Measurements from ENCODE around the gene PCCA. TPM values are rescaled to one million over a fixed set of nuclear protein-coding genes. Genes with fewer than 3 reads are reported as not detected.

The PCCA gene
- total and polyA plus RNA-seq, 2 experiments from 2014 or later: 41.9 to 46.6 TPM

DNA sequence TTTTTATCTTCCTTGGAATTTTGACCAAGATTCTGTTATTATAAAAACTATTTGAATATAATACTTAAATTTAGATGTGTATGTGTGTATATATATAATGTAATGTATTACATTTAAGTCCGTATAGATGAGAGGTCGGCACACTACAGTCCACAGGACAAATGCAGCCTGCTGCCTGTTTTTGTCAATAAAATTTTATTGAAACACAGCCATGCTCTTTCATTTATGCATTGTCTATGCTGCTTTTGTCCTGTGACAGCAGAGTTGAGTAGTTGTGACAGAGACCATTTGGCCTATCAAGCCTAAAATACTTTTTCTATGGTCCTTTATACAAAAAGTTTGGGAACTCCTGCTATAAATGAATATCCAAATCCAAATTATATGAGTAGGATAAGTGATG lies 69.7 kb downstream of the PCCA start:
- Mint-ChIP-seq H3K4me3 (no peak overlapping the region), H3K27ac (no peak overlapping the region), H3K9me3 (no peaks in the 10 kb centered on the region), H3K36me3 (ENCODE audit: low read depth) (no peaks in the 10 kb centered on the region), H3K4me1 (peaks cover 38% of the 10 kb centered on the region), H3K27me3 (ENCODE audit: insufficient read depth, low read depth, poor library complexity) (peaks cover 2% of the 10 kb centered on the region)
- H3K4me1 ChIP-seq (ENCODE audit: insufficient read depth): peaks cover 40% of the 10 kb centered on the region
- no peak for TF ChIP-seq JUNB (IDR thresholded peaks at IDR 0.05; ENCODE audit: unreplicated experiment)
- no peak for TF ChIP-seq CREB1 (CRISPR knock-in tag; IDR thresholded peaks at IDR 0.05; ENCODE audit: low read depth)
- TF ChIP-seq, protein P1, sequence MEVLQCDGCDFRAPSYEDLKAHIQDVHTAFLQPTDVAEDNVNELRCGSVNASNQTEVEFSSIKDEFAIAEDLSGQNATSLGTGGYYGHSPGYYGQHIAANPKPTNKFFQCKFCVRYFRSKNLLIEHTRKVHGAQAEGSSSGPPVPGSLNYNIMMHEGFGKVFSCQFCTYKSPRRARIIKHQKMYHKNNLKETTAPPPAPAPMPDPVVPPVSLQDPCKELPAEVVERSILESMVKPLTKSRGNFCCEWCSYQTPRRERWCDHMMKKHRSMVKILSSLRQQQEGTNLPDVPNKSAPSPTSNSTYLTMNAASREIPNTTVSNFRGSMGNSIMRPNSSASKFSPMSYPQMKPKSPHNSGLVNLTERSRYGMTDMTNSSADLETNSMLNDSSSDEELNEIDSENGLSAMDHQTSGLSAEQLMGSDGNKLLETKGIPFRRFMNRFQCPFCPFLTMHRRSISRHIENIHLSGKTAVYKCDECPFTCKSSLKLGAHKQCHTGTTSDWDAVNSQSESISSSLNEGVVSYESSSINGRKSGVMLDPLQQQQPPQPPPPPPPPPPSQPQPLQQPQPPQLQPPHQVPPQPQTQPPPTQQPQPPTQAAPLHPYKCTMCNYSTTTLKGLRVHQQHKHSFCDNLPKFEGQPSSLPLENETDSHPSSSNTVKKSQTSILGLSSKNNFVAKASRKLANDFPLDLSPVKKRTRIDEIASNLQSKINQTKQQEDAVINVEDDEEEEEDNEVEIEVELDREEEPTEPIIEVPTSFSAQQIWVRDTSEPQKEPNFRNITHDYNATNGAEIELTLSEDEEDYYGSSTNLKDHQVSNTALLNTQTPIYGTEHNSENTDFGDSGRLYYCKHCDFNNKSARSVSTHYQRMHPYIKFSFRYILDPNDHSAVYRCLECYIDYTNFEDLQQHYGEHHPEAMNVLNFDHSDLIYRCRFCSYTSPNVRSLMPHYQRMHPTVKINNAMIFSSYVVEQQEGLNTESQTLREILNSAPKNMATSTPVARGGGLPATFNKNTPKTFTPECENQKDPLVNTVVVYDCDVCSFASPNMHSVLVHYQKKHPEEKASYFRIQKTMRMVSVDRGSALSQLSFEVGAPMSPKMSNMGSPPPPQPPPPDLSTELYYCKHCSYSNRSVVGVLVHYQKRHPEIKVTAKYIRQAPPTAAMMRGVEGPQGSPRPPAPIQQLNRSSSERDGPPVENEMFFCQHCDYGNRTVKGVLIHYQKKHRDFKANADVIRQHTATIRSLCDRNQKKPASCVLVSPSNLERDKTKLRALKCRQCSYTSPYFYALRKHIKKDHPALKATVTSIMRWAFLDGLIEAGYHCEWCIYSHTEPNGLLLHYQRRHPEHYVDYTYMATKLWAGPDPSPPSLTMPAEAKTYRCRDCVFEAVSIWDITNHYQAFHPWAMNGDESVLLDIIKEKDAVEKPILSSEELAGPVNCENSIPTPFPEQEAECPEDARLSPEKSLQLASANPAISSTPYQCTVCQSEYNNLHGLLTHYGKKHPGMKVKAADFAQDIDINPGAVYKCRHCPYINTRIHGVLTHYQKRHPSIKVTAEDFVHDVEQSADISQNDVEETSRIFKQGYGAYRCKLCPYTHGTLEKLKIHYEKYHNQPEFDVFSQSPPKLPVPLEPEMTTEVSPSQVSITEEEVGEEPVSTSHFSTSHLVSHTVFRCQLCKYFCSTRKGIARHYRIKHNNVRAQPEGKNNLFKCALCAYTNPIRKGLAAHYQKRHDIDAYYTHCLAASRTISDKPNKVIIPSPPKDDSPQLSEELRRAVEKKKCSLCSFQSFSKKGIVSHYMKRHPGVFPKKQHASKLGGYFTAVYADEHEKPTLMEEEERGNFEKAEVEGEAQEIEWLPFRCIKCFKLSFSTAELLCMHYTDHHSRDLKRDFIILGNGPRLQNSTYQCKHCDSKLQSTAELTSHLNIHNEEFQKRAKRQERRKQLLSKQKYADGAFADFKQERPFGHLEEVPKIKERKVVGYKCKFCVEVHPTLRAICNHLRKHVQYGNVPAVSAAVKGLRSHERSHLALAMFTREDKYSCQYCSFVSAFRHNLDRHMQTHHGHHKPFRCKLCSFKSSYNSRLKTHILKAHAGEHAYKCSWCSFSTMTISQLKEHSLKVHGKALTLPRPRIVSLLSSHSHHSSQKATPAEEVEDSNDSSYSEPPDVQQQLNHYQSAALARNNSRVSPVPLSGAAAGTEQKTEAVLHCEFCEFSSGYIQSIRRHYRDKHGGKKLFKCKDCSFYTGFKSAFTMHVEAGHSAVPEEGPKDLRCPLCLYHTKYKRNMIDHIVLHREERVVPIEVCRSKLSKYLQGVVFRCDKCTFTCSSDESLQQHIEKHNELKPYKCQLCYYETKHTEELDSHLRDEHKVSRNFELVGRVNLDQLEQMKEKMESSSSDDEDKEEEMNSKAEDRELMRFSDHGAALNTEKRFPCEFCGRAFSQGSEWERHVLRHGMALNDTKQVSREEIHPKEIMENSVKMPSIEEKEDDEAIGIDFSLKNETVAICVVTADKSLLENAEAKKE (CRISPR knock-in tag; IDR thresholded peaks at IDR 0.05): no peak
- TF ChIP-seq, protein P2, sequence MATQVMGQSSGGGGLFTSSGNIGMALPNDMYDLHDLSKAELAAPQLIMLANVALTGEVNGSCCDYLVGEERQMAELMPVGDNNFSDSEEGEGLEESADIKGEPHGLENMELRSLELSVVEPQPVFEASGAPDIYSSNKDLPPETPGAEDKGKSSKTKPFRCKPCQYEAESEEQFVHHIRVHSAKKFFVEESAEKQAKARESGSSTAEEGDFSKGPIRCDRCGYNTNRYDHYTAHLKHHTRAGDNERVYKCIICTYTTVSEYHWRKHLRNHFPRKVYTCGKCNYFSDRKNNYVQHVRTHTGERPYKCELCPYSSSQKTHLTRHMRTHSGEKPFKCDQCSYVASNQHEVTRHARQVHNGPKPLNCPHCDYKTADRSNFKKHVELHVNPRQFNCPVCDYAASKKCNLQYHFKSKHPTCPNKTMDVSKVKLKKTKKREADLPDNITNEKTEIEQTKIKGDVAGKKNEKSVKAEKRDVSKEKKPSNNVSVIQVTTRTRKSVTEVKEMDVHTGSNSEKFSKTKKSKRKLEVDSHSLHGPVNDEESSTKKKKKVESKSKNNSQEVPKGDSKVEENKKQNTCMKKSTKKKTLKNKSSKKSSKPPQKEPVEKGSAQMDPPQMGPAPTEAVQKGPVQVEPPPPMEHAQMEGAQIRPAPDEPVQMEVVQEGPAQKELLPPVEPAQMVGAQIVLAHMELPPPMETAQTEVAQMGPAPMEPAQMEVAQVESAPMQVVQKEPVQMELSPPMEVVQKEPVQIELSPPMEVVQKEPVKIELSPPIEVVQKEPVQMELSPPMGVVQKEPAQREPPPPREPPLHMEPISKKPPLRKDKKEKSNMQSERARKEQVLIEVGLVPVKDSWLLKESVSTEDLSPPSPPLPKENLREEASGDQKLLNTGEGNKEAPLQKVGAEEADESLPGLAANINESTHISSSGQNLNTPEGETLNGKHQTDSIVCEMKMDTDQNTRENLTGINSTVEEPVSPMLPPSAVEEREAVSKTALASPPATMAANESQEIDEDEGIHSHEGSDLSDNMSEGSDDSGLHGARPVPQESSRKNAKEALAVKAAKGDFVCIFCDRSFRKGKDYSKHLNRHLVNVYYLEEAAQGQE (IDR thresholded peaks at IDR 0.05; ENCODE audit: unreplicated experiment): no peak
- TF ChIP-seq, protein P3, sequence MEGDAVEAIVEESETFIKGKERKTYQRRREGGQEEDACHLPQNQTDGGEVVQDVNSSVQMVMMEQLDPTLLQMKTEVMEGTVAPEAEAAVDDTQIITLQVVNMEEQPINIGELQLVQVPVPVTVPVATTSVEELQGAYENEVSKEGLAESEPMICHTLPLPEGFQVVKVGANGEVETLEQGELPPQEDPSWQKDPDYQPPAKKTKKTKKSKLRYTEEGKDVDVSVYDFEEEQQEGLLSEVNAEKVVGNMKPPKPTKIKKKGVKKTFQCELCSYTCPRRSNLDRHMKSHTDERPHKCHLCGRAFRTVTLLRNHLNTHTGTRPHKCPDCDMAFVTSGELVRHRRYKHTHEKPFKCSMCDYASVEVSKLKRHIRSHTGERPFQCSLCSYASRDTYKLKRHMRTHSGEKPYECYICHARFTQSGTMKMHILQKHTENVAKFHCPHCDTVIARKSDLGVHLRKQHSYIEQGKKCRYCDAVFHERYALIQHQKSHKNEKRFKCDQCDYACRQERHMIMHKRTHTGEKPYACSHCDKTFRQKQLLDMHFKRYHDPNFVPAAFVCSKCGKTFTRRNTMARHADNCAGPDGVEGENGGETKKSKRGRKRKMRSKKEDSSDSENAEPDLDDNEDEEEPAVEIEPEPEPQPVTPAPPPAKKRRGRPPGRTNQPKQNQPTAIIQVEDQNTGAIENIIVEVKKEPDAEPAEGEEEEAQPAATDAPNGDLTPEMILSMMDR (conservative IDR thresholded peaks at IDR 0.05; ENCODE audit: low read depth in 2 of 2): no peak
- TF ChIP-seq ZNF114 (CRISPR knock-in tag; IDR thresholded peaks at IDR 0.05): no peak
- no peak for TF ChIP-seq POLR2AphosphoS5 (IDR thresholded peaks at IDR 0.05; ENCODE audit: low read depth)
- no peak for TF ChIP-seq EZH2phosphoT487 (IDR thresholded peaks at IDR 0.05; ENCODE audit: unreplicated experiment)
- TF ChIP-seq EZH2 (IDR thresholded peaks at IDR 0.05; ENCODE audit: low read depth, unreplicated experiment): no peak
- no peak for TF ChIP-seq STAT1 (IDR thresholded peaks at IDR 0.05; ENCODE audit: unreplicated experiment)
- TF ChIP-seq, protein P4, sequence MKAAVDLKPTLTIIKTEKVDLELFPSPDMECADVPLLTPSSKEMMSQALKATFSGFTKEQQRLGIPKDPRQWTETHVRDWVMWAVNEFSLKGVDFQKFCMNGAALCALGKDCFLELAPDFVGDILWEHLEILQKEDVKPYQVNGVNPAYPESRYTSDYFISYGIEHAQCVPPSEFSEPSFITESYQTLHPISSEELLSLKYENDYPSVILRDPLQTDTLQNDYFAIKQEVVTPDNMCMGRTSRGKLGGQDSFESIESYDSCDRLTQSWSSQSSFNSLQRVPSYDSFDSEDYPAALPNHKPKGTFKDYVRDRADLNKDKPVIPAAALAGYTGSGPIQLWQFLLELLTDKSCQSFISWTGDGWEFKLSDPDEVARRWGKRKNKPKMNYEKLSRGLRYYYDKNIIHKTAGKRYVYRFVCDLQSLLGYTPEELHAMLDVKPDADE (IDR thresholded peaks at IDR 0.05): no peak
- no peak for TF ChIP-seq NANOG (IDR thresholded peaks at IDR 0.05; ENCODE audit: borderline replicate concordance)
- TF ChIP-seq ZNF331 (CRISPR knock-in tag; IDR thresholded peaks at IDR 0.05; ENCODE audit: low read depth): no peak
- peaks cover 15% of the 10 kb centered on the region for H3K79me2 ChIP-seq (replicated peaks; ENCODE audit: insufficient read depth)
- H3F3A ChIP-seq (replicated peaks; ENCODE audit: low read depth): no peaks in the 10 kb centered on the region
- ATAC-seq (no peak), DNase-seq (ENCODE audit: low spot score) (no peak)
- H3K27ac ChIP-seq (ENCODE audit: low read depth): no peak overlapping the region
- no peaks in the 10 kb centered on the region for H3K27me3 ChIP-seq (ENCODE audit: insufficient read depth)
- H3K9me2 ChIP-seq (ENCODE audit: insufficient read depth): no peaks in the 10 kb centered on the region
- no peak overlapping the region for H3K4me2 ChIP-seq
- no peaks in the 10 kb centered on the region for H4K20me1 ChIP-seq (replicated peaks; ENCODE audit: insufficient read depth)
- no peak overlapping the region for H2AFZ ChIP-seq
- H3K36me3 ChIP-seq (ENCODE audit: insufficient read depth): peaks cover 3% of the 10 kb centered on the region; the same call in 1 of the 2 replicates
- H3K4me3 ChIP-seq: no peak overlapping the region

Data from GM23338 (cell line).